HG02798 (cell line): ENCODE measurements around the gene PIEZO1.
"Not testable (repeated sequence)": the region's sequence is repeated elsewhere in the genome, so short reads cannot be mapped to it uniquely, and the experiment has no call there.

Experiments
- ATAC-seq: cut with Tn5 transposase; IDR thresholded peaks from one replicate; pipeline ENCODE4 v1.9.1; 2021; ENCODE audit warnings: mild to moderate bottlenecking; ENCODE audit not compliant: unreplicated experiment, poor library complexity

Gene PIEZO1

GRCh38 chr16:88681084-88681680, 103.8 kb downstream of the PIEZO1 start:
- peak; percentile 35 for ATAC-seq

GRCh38 chr16:88680554-88681083, 104.4 kb downstream of the PIEZO1 start:
- ATAC-seq, result no peak

- no peak for ATAC-seq
Observed at GRCh38 chr16:88678224-88678979, 106.6 kb downstream of the PIEZO1 start.

GRCh38 chr16:88677721-88678120, 107.3 kb downstream of the PIEZO1 start:
- ATAC-seq, result no peak

- ATAC-seq, result no peak
Observed at GRCh38 chr16:88676502-88677242, 108.3 kb downstream of the PIEZO1 start.

- peak; percentile 42 for ATAC-seq
Observed at GRCh38 chr16:88673716-88674379, 111.2 kb downstream of the PIEZO1 start.

- ATAC-seq, result no peak
Observed at GRCh38 chr16:88672776-88673175, 112.2 kb downstream of the PIEZO1 start.

- ATAC-seq, result no peak
Observed at GRCh38 chr16:88671806-88672205, 113.2 kb downstream of the PIEZO1 start.

- no peak for ATAC-seq
Observed at GRCh38 chr16:88669980-88670379, 115.0 kb downstream of the PIEZO1 start.

- ATAC-seq, result not testable (repeated sequence)
Observed at GRCh38 chr16:88669493-88669892, 115.5 kb downstream of the PIEZO1 start.

GRCh38 chr16:88667461-88667860, 117.6 kb downstream of the PIEZO1 start:
- no peak for ATAC-seq

GRCh38 chr16:88665570-88665969, 119.5 kb downstream of the PIEZO1 start:
- ATAC-seq, result no peak
